Ishikawa (cell line): Measurements from ENCODE around the gene ILK.

ENCODE experiments used
- CEBPB ChIP-seq: IDR thresholded peaks from 2 replicates; pipeline ENCODE4 v1.6.1; 2012
- EGR1 ChIP-seq: IDR thresholded peaks from 2 replicates; pipeline ENCODE4 v1.6.1; 2012
- EP300 ChIP-seq: IDR thresholded peaks from 2 replicates; pipeline ENCODE4 v1.6.1; 2012; ENCODE audit warnings: borderline replicate concordance
- RAD21 ChIP-seq: IDR thresholded peaks from 2 replicates; pipeline ENCODE4 v1.6.1; 2012; ENCODE audit warnings: low read depth
- TEAD4 ChIP-seq: IDR thresholded peaks from 2 replicates; pipeline ENCODE4 v1.6.1; 2012
- YY1 ChIP-seq: IDR thresholded peaks from 2 replicates; pipeline ENCODE4 v1.6.1; 2012; ENCODE audit warnings: low read depth
- TF ChIP-seq, protein P1 (sequence below): IDR thresholded peaks from 2 replicates; pipeline ENCODE4 v1.6.1; 2012; ENCODE audit warnings: low read depth, mild to moderate bottlenecking
- TF ChIP-seq, protein P2 (sequence below): IDR thresholded peaks from 2 replicates; pipeline ENCODE4 v1.6.1; 2012

DNA sequence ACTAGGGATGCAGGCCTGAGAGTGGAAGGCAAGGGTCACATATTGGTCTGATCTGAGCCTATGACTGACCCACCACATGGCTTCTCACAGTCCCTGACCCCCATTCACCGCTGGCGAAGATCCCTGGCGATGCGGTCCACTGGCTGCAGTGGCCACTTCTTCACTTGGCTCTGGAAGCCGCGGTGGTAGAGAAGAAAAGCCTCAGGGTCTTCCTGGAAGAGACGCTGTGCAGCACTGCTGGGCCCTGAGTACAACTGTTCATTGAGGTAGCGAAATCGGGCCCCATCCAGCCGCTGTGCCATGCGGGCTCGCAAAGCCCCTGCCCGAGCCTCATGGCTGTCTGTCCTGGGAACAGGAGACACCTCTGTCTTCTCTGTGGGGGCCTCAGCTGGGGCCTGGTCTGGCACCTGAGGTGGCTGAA lies 2.5 kb upstream of the ILK start:
- TF ChIP-seq TEAD4 (no peak), CEBPB (no peak), EP300 (no peak), EGR1 (no peak), YY1 (no peak), RAD21 (no peak)
- TF ChIP-seq, protein P1, sequence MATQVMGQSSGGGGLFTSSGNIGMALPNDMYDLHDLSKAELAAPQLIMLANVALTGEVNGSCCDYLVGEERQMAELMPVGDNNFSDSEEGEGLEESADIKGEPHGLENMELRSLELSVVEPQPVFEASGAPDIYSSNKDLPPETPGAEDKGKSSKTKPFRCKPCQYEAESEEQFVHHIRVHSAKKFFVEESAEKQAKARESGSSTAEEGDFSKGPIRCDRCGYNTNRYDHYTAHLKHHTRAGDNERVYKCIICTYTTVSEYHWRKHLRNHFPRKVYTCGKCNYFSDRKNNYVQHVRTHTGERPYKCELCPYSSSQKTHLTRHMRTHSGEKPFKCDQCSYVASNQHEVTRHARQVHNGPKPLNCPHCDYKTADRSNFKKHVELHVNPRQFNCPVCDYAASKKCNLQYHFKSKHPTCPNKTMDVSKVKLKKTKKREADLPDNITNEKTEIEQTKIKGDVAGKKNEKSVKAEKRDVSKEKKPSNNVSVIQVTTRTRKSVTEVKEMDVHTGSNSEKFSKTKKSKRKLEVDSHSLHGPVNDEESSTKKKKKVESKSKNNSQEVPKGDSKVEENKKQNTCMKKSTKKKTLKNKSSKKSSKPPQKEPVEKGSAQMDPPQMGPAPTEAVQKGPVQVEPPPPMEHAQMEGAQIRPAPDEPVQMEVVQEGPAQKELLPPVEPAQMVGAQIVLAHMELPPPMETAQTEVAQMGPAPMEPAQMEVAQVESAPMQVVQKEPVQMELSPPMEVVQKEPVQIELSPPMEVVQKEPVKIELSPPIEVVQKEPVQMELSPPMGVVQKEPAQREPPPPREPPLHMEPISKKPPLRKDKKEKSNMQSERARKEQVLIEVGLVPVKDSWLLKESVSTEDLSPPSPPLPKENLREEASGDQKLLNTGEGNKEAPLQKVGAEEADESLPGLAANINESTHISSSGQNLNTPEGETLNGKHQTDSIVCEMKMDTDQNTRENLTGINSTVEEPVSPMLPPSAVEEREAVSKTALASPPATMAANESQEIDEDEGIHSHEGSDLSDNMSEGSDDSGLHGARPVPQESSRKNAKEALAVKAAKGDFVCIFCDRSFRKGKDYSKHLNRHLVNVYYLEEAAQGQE, result no peak
- TF ChIP-seq, protein P2, sequence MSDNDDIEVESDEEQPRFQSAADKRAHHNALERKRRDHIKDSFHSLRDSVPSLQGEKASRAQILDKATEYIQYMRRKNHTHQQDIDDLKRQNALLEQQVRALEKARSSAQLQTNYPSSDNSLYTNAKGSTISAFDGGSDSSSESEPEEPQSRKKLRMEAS, result no peak
